Endothelial cell of umbilical vein (primary cell): ENCODE data around the gene ARHGDIA. TPM values are rescaled to one million over a fixed set of nuclear protein-coding genes. Genes with fewer than 3 reads are reported as not detected.

Experiments
- BruUV-seq: library from RNA; stranded (reverse); fragments of 400-500 nt; replicated peaks from 2 replicates; lab custom pipeline; 2021; lab: Mats Ljungman, UMichigan
- CTCF ChIA-PET: fragments of 300-600, 350-600 bp; sonication (Branson Sonifier 250); formaldehyde crosslinking; loops from one replicate; lab custom pipeline; 2021; ENCODE audit warnings: antibody characterized with exemption, inconsistent platforms; lab: Charles Lee
- POLR2A ChIA-PET: fragments of 300-600, 350-600 bp; sonication (Branson Sonifier 250); formaldehyde crosslinking; loops from one replicate; lab custom pipeline; 2021; ENCODE audit warnings: antibody characterized with exemption, inconsistent platforms; lab: Charles Lee
- DNase-seq: peaks from one replicate; pipeline ENCODE4 v3.0.0-alpha.2; 2011; ENCODE audit warnings: low read depth, low spot score
- FAIRE-seq: peaks from 2 replicates; lab custom pipeline; 2011; peaks lifted over from hg19 to GRCh38; lab: Jason Lieb, UNC
- H2AFZ ChIP-seq: 2 replicates; pipeline ENCODE4 v1.6.0; 2012; ENCODE audit warnings: low read depth, low read length, control low read depth, inconsistent platforms
- H3K27ac ChIP-seq: 2 replicates; pipeline ENCODE4 v1.5.1; 2011; ENCODE audit warnings: low read depth, mild to moderate bottlenecking, control low read depth, low read length, moderate library complexity; ENCODE audit not compliant: insufficient read depth
- H3K27me3 ChIP-seq, 2 experiments: 2 replicates each; pipeline versions ENCODE4 v1.6.0 to v1.6.1; 2011; ENCODE audit warnings: low read length in 2 of 2, mixed read lengths in 1 of 2; ENCODE audit not compliant: control insufficient read depth in 2 of 2, insufficient read depth in 2 of 2
- H3K36me3 ChIP-seq, 2 experiments: 2 replicates in 1 of 2; 3 replicates in 1 of 2; pipeline ENCODE4 v1.5.1; 2011; ENCODE audit warnings: low read length in 2 of 2, mild to moderate bottlenecking in 1 of 2, moderate library complexity in 1 of 2; ENCODE audit not compliant: control insufficient read depth in 2 of 2, insufficient read depth in 2 of 2; ENCODE audit errors: extremely low read depth in 1 of 2
- H3K4me1 ChIP-seq: 3 replicates; pipeline ENCODE4 v1.5.1; 2011; ENCODE audit warnings: mild to moderate bottlenecking, low read length; ENCODE audit not compliant: control insufficient read depth, insufficient read depth; ENCODE audit errors: extremely low read depth
- H3K4me2 ChIP-seq: 2 replicates; pipeline ENCODE4 v1.6.1; 2011; ENCODE audit warnings: low read length, control low read depth, mixed read lengths; ENCODE audit not compliant: insufficient read depth
- H3K4me3 ChIP-seq, 3 experiments: fragments of 200-600 bp in 1 of 3; sonication (generic), shearing (Covaris generic) in 1 of 3; replicated peaks in 1 of 3; 2 replicates each; pipeline ENCODE4 v1.5.1; 2011 to 2016; ENCODE audit warnings: control low read depth in 3 of 3, low read length in 3 of 3, mild to moderate bottlenecking in 2 of 3, inconsistent platforms in 1 of 3, low read depth in 1 of 3, moderate library complexity in 1 of 3; ENCODE audit not compliant: insufficient read depth in 1 of 3
- H3K79me2 ChIP-seq: 2 replicates; pipeline ENCODE4 v1.6.0; 2012; ENCODE audit warnings: low read length, inconsistent platforms; ENCODE audit not compliant: control insufficient read depth, insufficient read depth
- H3K9ac ChIP-seq: replicated peaks from 2 replicates; pipeline ENCODE3; 2011; ENCODE audit warnings: low read length, control low read depth; ENCODE audit not compliant: insufficient read depth; ENCODE audit errors: extremely low read depth
- H3K9me1 ChIP-seq: replicated peaks from 3 replicates; pipeline ENCODE4 v1.6.0; 2011; ENCODE audit warnings: mild to moderate bottlenecking, low read length; ENCODE audit not compliant: control insufficient read depth, insufficient read depth; ENCODE audit errors: extremely low read depth
- H3K9me3 ChIP-seq: replicated peaks from 2 replicates; pipeline ENCODE4 v1.5.1; 2012; ENCODE audit warnings: low read length, inconsistent platforms; ENCODE audit not compliant: control insufficient read depth, insufficient read depth
- H4K20me1 ChIP-seq: replicated peaks from 2 replicates; pipeline ENCODE3; 2011; ENCODE audit warnings: mild to moderate bottlenecking, low read length; ENCODE audit not compliant: control insufficient read depth, insufficient read depth; ENCODE audit errors: extremely low read depth
- CTCF ChIP-seq, 2 donors: IDR thresholded peaks; 1 replicate in 1 of 2; 2 replicates in 1 of 2; pipeline ENCODE4 v1.5.1; 2011; ENCODE audit warnings: low read length in 2 of 2, mild to moderate bottlenecking in 2 of 2, moderate library complexity in 2 of 2, control low read depth in 1 of 2, inconsistent platforms in 1 of 2, low read depth in 1 of 2; ENCODE audit not compliant: insufficient read depth in 1 of 2; ENCODE audit errors: extremely low read depth in 1 of 2
- EZH2 ChIP-seq: IDR thresholded peaks from 2 replicates; pipeline ENCODE4 v1.6.1; 2012; ENCODE audit warnings: borderline replicate concordance, low read depth, mild to moderate bottlenecking, moderate library complexity, low read length, inconsistent platforms; ENCODE audit not compliant: severe bottlenecking
- FOS ChIP-seq: IDR thresholded peaks from 2 replicates; pipeline ENCODE4 v1.6.1; 2011; ENCODE audit warnings: mild to moderate bottlenecking, low read length, moderate library complexity, borderline replicate concordance; ENCODE audit not compliant: insufficient read depth
- GATA2 ChIP-seq: IDR thresholded peaks from 2 replicates; pipeline ENCODE4 v1.7.0; 2011; ENCODE audit warnings: low read depth, mild to moderate bottlenecking, moderate library complexity, mixed read lengths, low read length; ENCODE audit not compliant: insufficient read length, insufficient read depth
- JUN ChIP-seq: IDR thresholded peaks from 2 replicates; pipeline ENCODE4 v1.6.1; 2011; ENCODE audit warnings: borderline replicate concordance, low read depth; ENCODE audit not compliant: insufficient read length, insufficient read depth
- MYC ChIP-seq: IDR thresholded peaks from one replicate; pipeline ENCODE4 v1.6.1; 2011; ENCODE audit warnings: mild to moderate bottlenecking, low read depth, low read length
- POLR2A ChIP-seq: IDR thresholded peaks from 2 replicates; pipeline ENCODE4 v1.6.1; 2012; ENCODE audit warnings: low read depth, mild to moderate bottlenecking, control low read depth, low read length
- POLR2AphosphoS5 ChIP-seq: IDR thresholded peaks from 2 replicates; pipeline ENCODE4 v1.6.1; 2012; ENCODE audit warnings: low read depth, mild to moderate bottlenecking, control low read depth, low read length, moderate library complexity; ENCODE audit not compliant: insufficient read depth
- dilution Hi-C: fragments of 300-500 bp; cut with MboI; formaldehyde crosslinking; loops from one replicate; pipeline ENCODE4 v1.15.0; 2019; ENCODE audit warnings: low sequenced_read_pairs; ENCODE audit not compliant: extremely low pct_ligation_motif_present
- intact Hi-C: fragments of 100-400 bp; cut with micrococcal nuclease; formaldehyde crosslinking; loops from one replicate; pipeline ENCODE4 v1.10.0; 2022
- polyA plus RNA-seq, 4 experiments: library from polyadenylated mRNA; depleted of rRNA in 3 of 4; stranded (reverse) in 3 of 4; unstranded in 1 of 4; fragments of >200 nt; gene quantifications; 2 replicates each; pipeline versions ENCODE4 v1.2.1 to v1.2.3, GENCODE V29; 2011 to 2012; ENCODE audit warnings: missing spikeins in 1 of 4
- total RNA-seq: library from RNA; stranded (reverse); gene quantifications from 2 replicates; pipeline ENCODE4 v1.2.3, GENCODE V29; 2021
- TF ChIP-seq, protein P1 (sequence below): IDR thresholded peaks from 2 replicates; pipeline ENCODE4 v1.6.1; 2011; ENCODE audit not compliant: insufficient read depth, insufficient read length

The ARHGDIA gene
- total and polyA plus RNA-seq, 2 donors (not counting 3 experiments of a cell fraction or from before 2014, with no cell fraction given) = 358 to 645 TPM

DNA sequence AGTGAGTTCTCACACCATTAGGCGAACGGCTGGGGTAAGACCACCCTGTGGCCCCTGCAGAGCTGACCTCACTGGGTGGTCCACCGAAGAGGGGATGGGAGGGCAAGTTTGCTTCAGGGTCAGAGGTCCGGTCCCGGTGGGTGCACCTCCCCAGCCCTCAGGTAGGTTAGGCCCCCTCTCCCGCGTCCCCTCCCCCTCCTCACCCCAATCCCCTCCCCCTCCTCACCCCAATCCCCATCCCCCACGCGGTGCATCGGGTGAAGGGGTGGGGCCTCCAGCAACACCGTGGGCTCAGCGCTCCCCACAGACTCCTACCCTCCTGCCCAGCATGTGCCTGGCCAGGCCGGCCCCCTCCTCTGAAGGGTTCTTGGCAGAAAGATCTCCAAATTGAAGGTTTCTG lies 51.4 kb downstream of the ARHGDIA start:
- Histone ChIP-seq H3K9ac (no peak overlapping the region), H3K4me3 (no peak overlapping the region), H2AFZ (no peak overlapping the region), H4K20me1 (no peaks in the 10 kb centered on the region), H3K36me3 (peaks cover 0 to 8% of the 10 kb centered on the region in 2 experiments), H3K9me1 (no peaks in the 10 kb centered on the region), H3K4me2 (no peak overlapping the region), H3K79me2 (no peaks in the 10 kb centered on the region), H3K27me3 (peaks cover 0 to 2% of the 10 kb centered on the region in 2 experiments), H3K27ac (no peak overlapping the region), H3K9me3 (no peaks in the 10 kb centered on the region), H3K4me1 (no peaks in the 10 kb centered on the region)
- intact Hi-C loops (no loop called here), dilution Hi-C loops (no loop called here)
- ChIA-PET POLR2A (no interaction called here), CTCF (no interaction called here)
- TF ChIP-seq POLR2A (no peak), MYC (no peak), JUN (no peak), EZH2 (no peak), POLR2AphosphoS5 (no peak), GATA2 (no peak), CTCF (IDR thresholded peaks at IDR 0.05; ENCODE audit: extremely low read depth in 1 of 2, insufficient read depth in 1 of 2, low read depth in 1 of 2, low read length in 2 of 2) (no peak), FOS (no peak)
- TF ChIP-seq, protein P1, sequence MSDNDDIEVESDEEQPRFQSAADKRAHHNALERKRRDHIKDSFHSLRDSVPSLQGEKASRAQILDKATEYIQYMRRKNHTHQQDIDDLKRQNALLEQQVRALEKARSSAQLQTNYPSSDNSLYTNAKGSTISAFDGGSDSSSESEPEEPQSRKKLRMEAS = no peak
- BruUV-seq = no TSS peak
- FAIRE-seq (no peak), DNase-seq (no peak)
